Measurements from ENCODE around the gene UGT1A10.

- TF ChIP-seq EZH2 (IDR thresholded peaks at IDR 0.05; ENCODE audit: borderline replicate concordance, low read length) = no peak
- TF ChIP-seq, protein P1, sequence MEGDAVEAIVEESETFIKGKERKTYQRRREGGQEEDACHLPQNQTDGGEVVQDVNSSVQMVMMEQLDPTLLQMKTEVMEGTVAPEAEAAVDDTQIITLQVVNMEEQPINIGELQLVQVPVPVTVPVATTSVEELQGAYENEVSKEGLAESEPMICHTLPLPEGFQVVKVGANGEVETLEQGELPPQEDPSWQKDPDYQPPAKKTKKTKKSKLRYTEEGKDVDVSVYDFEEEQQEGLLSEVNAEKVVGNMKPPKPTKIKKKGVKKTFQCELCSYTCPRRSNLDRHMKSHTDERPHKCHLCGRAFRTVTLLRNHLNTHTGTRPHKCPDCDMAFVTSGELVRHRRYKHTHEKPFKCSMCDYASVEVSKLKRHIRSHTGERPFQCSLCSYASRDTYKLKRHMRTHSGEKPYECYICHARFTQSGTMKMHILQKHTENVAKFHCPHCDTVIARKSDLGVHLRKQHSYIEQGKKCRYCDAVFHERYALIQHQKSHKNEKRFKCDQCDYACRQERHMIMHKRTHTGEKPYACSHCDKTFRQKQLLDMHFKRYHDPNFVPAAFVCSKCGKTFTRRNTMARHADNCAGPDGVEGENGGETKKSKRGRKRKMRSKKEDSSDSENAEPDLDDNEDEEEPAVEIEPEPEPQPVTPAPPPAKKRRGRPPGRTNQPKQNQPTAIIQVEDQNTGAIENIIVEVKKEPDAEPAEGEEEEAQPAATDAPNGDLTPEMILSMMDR (conservative IDR thresholded peaks at IDR 0.05 in 1 of 2, IDR thresholded peaks at IDR 0.05 in 1 of 2; ENCODE audit: extremely low read depth in 1 of 2, insufficient read depth in 1 of 2, low read depth in 1 of 2, low read length in 2 of 2) = no peak
Measured at GRCh38 chr2:233792720-233793119, 156.5 kb downstream of the UGT1A10 start.

All from mammary epithelial cell (primary cell).